GM19397 (cell line): ENCODE measurements around the gene PDE3A.

Experiments
- ATAC-seq: cut with Tn5 transposase; IDR thresholded peaks from one replicate; pipeline ENCODE4 v1.9.1; 2021; ENCODE audit warnings: mild to moderate bottlenecking, moderate library complexity; ENCODE audit not compliant: unreplicated experiment

The PDE3A gene

DNA sequence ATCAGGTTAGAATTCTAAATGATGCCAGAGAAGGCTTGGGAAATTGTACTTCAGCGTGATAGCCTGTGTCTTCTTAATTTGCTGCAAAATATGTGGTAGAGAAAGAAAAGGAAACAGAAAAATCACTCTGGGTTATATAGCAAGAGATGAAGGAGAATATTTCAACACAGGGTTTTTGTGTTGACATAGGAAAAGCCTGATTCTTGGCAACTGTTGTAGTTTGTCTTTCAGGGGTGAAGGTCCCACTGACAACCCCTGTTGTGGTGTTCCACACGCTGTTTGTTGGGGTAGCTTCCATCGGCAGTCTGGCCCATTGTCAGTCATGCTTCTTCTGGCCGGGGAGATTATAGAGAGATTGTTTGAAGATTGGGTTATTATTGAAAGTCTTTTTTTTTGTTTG lies 313.0 kb downstream of the PDE3A start:
- ATAC-seq: no peak

DNA sequence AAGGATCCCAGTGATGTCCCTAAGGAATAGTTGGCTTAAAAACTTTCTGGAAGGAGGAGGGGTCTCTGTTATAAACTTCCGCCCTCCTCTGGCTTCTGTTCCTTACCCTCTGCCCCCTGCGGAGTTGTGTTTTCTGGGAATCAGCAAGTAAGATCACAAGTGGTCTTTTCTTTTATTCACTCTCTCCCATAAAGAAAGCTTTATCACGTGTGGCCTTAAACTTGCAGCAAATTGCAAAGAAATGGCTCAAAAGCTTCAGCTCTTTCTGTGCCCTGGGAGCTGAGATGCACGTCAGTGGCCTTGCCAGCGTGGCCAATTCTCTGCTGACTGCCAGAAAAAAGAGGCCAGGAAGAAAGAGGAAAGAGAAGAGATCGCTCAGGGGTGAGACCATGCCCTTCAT lies 326.9 kb downstream of the PDE3A start, which contains the start of gene SLCO1C1:
Gene SLCO1C1, plus strand, starts transcription at position 101 of the 400 bp plus-strand sequence. CDS start 4,245 bp downstream, outside the sequence.
- ATAC-seq: no peak

DNA sequence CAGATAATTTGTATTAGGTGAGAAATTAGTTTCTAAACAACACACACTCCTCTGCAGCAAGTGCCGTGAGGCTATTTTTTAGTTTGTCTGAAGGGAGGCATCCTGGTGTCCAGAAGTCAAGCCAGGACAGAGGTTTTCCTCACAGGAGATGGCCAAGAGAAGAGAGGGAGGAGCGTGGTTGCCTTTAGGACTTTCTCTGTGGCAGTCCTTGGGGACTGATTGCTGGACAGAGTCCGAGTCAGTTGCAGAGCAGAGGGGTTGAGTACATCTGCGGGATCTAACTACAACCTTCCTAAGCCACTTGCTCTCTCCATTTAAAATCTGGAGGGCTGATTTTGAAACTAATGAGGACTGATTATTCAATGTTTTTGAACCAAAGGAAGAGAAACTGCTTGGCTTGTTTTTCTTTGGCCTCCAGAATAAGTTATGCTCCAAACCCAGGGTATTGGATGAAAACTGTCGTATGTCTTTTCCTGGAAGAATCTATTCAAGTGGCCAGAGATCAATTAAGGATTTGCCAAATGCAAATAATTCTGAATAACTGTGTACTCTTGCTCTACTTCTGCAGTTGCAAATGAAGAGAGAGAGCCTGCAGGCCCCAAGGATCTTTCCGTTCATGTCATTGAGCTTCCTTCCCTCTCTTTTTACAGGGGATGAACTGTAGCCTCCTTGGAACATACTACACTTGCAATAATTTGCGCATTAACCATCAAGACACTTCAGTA lies 328.0 kb downstream of the PDE3A start:
- no peak for ATAC-seq

DNA sequence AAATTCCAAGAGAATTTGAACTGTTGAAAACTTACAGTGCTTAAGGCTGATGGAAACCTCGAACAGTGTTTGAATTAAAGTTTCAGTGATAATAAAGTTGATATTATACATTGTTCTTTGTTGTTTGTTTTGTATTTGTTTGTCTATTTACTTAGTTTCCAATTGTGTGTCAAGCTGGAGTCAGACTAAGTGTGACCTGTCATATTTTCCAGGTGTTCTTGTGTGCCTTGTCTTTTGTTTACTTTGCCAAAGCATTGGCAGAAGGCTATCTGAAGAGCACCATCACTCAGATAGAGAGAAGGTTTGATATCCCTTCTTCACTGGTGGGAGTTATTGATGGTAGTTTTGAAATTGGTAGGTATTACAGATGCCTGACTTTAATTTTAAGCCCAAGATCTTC lies 332.8 kb downstream of the PDE3A start:
- no peak for ATAC-seq

DNA sequence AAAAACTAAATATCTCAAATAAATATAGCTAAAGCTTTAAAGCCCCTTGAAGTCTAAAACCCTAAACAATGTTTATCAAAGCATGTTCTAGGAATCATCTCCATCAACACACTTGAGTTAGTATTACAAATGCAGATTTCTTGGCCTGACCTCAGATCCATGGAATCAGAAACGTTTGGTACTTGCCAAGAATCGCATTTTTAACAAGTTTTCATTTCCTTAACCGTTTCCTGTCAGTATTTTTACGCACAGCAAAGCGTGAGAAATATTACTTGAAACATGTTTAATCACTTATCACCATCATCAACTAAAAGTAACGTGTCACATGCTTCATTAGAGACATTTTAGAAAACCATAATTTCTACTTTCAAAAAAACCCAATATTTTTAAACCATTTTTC lies 336.5 kb downstream of the PDE3A start:
- no peak for ATAC-seq

DNA sequence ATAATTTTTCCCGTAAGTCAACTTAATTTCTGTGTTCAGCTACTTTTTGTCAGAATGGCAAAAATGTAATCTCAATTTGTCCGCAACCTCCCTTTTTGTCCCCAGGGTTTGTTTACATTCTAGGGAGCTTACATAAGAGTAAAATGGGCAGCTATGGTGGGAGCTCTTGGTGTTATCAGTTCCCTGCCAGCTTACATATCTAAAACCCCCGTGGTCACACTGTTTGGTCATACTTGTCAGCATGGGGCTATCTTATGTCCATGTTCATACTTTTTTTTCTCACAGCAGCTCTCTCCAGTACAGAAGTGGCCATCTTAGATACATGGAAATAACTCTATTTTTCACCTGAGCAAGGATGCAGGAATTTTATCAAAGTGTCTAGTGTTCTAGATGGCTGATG lies 343.5 kb downstream of the PDE3A start:
- no peak for ATAC-seq

DNA sequence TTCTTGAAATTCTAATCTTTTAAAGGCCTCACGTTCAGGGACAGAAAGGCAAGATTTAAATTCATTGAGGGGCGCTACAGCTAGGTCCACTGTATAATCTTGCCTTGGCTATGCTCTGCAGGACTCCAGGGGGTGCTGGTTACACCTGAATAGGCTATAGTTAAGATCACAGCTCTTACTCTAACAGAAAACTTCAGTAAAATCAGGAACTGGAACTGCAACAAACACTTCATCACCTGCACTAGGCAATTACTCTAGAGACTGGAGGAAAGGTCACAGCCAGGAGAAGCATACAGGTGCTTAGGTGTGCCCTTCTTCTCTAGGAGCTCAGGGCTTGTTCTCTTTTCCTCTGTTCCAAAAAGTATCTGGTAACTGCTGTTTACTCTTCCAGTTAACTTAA lies 347.7 kb downstream of the PDE3A start:
- ATAC-seq: no peak

DNA sequence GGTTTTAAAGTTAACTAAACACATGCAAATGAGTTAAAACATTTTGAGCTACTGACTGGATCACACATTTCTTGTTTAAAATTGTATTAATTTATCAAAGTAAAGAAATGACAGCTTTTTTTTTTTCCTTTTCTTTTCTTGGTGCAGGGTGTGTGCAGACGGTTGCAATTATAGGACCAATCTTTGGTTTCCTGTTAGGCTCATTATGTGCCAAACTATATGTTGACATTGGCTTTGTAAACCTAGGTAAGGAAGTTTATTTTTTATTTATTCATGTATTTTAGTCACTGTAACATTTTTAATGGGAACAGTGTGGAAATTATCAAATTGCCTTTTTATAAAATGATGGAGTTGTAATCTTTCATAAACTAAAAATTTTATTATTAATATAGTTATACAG lies 348.6 kb downstream of the PDE3A start:
- ATAC-seq: no peak

DNA sequence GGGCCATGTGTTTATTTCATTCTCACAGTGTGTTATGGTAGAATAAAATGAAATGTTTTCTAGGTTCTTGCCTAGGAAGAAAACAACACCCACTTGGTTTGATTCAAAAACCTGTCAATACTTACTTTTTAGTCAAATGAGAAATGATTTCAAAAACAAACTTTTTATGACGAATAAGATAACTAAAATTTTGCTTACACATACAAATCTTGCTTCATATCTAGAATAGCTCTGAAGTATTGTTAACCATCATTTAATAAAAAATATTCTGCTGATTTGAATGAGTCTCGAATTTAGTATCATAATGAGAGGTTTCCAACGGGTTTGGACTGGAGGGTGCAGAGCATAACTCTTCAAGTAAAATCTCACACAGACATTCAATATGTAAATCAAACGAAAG lies 350.0 kb downstream of the PDE3A start:
- ATAC-seq: no peak

DNA sequence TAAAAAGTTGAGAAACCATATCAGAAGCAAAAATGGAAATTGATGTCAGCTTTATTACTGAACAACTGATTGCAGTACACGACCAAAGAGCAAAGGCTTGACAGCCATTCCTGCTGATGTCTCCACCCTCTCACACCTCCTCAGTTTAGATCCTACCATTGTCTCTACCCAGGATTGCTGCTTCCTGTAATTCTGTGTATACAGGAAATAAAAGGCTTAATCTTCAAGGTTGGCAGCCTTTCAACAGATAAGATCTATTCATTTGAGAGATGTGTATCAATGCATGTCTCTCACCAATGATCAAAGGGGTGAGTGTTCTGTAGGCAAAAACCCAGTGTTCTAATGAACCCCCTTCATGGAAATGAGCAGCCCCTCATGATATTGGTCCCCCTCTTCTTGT lies 353.8 kb downstream of the PDE3A start:
- no peak for ATAC-seq

DNA sequence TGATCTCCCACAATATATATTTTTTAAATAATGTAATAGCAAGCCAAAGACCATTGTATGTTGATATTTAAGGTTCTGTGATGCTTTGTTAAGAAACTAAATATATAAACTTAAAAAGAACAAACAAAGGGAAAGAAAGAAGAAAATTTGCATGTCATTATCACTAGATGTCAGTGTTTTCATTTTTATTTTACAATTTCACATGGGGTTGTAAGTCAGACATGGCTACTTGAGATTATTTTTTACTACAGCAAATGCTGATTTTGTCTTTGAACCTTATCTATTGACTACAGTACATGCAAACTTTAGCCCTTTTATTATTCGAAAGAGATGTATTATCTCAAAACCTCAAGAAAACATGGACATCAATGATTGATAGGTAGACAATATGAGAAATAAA lies 362.9 kb downstream of the PDE3A start:
- ATAC-seq: no peak
